H1 (cell line): Measurements from ENCODE around the gene ADGRG1. TPM values are rescaled to one million over a fixed set of nuclear protein-coding genes. Genes with fewer than 3 reads are reported as not detected.

Experiments used
- CTCF ChIA-PET: fragments of 300-600 bp; sonication (Branson Sonifier 250); formaldehyde crosslinking; loops from one replicate; lab custom pipeline; 2021; ENCODE audit not compliant: partially characterized antibody; lab: Charles Lee
- POLR2A ChIA-PET: fragments of 300-600 bp; sonication (Branson Sonifier 250); formaldehyde crosslinking; loops from one replicate; lab custom pipeline; 2021; ENCODE audit warnings: inconsistent platforms; ENCODE audit not compliant: partially characterized antibody; lab: Charles Lee
- DNase-seq, 2 experiments: peaks; one replicate each; pipeline versions ENCODE4 v3.0.0 to v3.0.0-alpha.2; 2010 to 2022; ENCODE audit warnings: low spot score in 2 of 2, low read depth in 1 of 2, mixed read lengths in 1 of 2
- FAIRE-seq: peaks from 2 replicates; lab custom pipeline; 2011; peaks lifted over from hg19 to GRCh38; lab: Jason Lieb, UNC
- H2AFZ ChIP-seq: 2 replicates; pipeline ENCODE4 v1.8.1; 2012; ENCODE audit warnings: low read length, inconsistent platforms
- H2AK5ac ChIP-seq: 2 replicates; pipeline ENCODE4 v1.6.1; 2013; ENCODE audit warnings: low read depth, low read length
- H2BK120ac ChIP-seq: replicated peaks from 2 replicates; pipeline ENCODE3; 2013; ENCODE audit warnings: low read depth, low read length, inconsistent platforms
- H2BK12ac ChIP-seq: 2 replicates; pipeline ENCODE4 v1.6.1; 2013; ENCODE audit warnings: low read depth, low read length
- H2BK15ac ChIP-seq: 2 replicates; pipeline ENCODE4 v1.6.1; 2013; ENCODE audit warnings: low read length
- H2BK20ac ChIP-seq: 2 replicates; pipeline ENCODE4 v1.6.1; 2013; ENCODE audit warnings: low read length
- H2BK5ac ChIP-seq: 2 replicates; pipeline ENCODE4 v1.6.1; 2013; ENCODE audit warnings: low read depth, low read length
- H3K14ac ChIP-seq: 2 replicates; pipeline ENCODE4 v1.6.1; 2013; ENCODE audit warnings: inconsistent platforms; ENCODE audit not compliant: insufficient read length
- H3K18ac ChIP-seq: 2 replicates; pipeline ENCODE4 v1.6.1; 2013; ENCODE audit warnings: low read length; ENCODE audit errors: extremely low read depth
- H3K23ac ChIP-seq: 2 replicates; pipeline ENCODE4 v1.6.1; 2013; ENCODE audit warnings: inconsistent platforms; ENCODE audit not compliant: insufficient read length
- H3K23me2 ChIP-seq: 2 replicates; pipeline ENCODE4 v1.6.1; 2013; ENCODE audit warnings: low read depth, low read length
- H3K27ac ChIP-seq: 2 replicates; pipeline ENCODE4 v1.6.1; 2011; ENCODE audit warnings: low read depth, low read length, inconsistent platforms
- H3K27me3 ChIP-seq, 4 experiments: replicated peaks in 1 of 4; 1 replicate in 1 of 4; 2 replicates in 3 of 4; pipeline versions ENCODE4 v1.6.1 to v1.8.1; 2011 to 2013; ENCODE audit warnings: low read length in 3 of 4, mild to moderate bottlenecking in 3 of 4, inconsistent platforms in 2 of 4, mixed read lengths in 2 of 4, moderate library complexity in 1 of 4; ENCODE audit not compliant: control insufficient read depth in 3 of 4, insufficient read depth in 3 of 4; ENCODE audit errors: extremely low read depth in 1 of 4
- H3K36me3 ChIP-seq, 4 experiments: 2 replicates each; pipeline versions ENCODE4 v1.6.1 to v1.8.1; 2011 to 2013; ENCODE audit warnings: mild to moderate bottlenecking in 4 of 4, low read length in 3 of 4, moderate library complexity in 2 of 4, control low read depth in 1 of 4, inconsistent platforms in 1 of 4; ENCODE audit not compliant: insufficient read depth in 4 of 4, control insufficient read depth in 2 of 4
- H3K4ac ChIP-seq: replicated peaks from 2 replicates; pipeline ENCODE3; 2013; ENCODE audit warnings: low read length, low read depth, mixed read lengths, inconsistent platforms; ENCODE audit not compliant: insufficient read length
- H3K4me1 ChIP-seq, 4 experiments: replicated peaks in 1 of 4; 1 replicate in 1 of 4; 2 replicates in 3 of 4; pipeline versions ENCODE4 v1.6.1 to v1.8.1; 2011 to 2013; ENCODE audit warnings: low read length in 3 of 4, inconsistent platforms in 2 of 4, mixed read lengths in 1 of 4; ENCODE audit not compliant: insufficient read depth in 4 of 4, control insufficient read depth in 3 of 4
- H3K4me2 ChIP-seq, 2 experiments: 2 replicates each; pipeline versions ENCODE4 v1.6.1 to v1.8.1; 2011 to 2013; ENCODE audit warnings: low read depth in 2 of 2, low read length in 2 of 2, control low read depth in 1 of 2, inconsistent platforms in 1 of 2, mild to moderate bottlenecking in 1 of 2; ENCODE audit not compliant: insufficient read depth in 1 of 2
- H3K4me3 ChIP-seq, 4 experiments: fragments of 200-600, 300-600 bp in 1 of 4; sonication (generic), shearing (Covaris generic), sonication (Bioruptor Twin) in 1 of 4; 2 replicates each; pipeline versions ENCODE4 v1.5.1 to v1.8.1; 2011 to 2016; ENCODE audit warnings: low read length in 4 of 4, low read depth in 3 of 4, control low read depth in 2 of 4, inconsistent platforms in 2 of 4, mild to moderate bottlenecking in 2 of 4, mixed read lengths in 1 of 4, moderate library complexity in 1 of 4; ENCODE audit not compliant: insufficient read depth in 2 of 4; ENCODE audit errors: extremely low read depth in 1 of 4
- H3K56ac ChIP-seq: replicated peaks from 2 replicates; pipeline ENCODE3; 2013; ENCODE audit warnings: low read depth, mild to moderate bottlenecking, mixed read lengths, low read length, inconsistent platforms; ENCODE audit not compliant: insufficient read length
- H3K79me1 ChIP-seq: 2 replicates; pipeline ENCODE4 v1.6.1; 2013; ENCODE audit warnings: low read depth, low read length, control low read depth
- H3K79me2 ChIP-seq, 2 experiments: 2 replicates each; pipeline versions ENCODE4 v1.6.1 to v1.8.1; 2012 to 2013; ENCODE audit warnings: low read length in 2 of 2, mild to moderate bottlenecking in 2 of 2, inconsistent platforms in 1 of 2; ENCODE audit not compliant: insufficient read depth in 2 of 2, control insufficient read depth in 1 of 2
- H3K9ac ChIP-seq, 4 experiments: replicated peaks in 1 of 4; 1 replicate in 1 of 4; 2 replicates in 3 of 4; pipeline versions ENCODE4 v1.6.1 to v1.8.1; 2011 to 2013; ENCODE audit warnings: low read depth in 3 of 4, low read length in 3 of 4, control low read depth in 2 of 4, mild to moderate bottlenecking in 2 of 4, moderate library complexity in 2 of 4, inconsistent platforms in 1 of 4; ENCODE audit errors: extremely low read depth in 1 of 4
- H3K9me3 ChIP-seq, 2 experiments: 2 replicates each; pipeline versions ENCODE4 v1.6.1 to v1.8.1; 2012 to 2013; ENCODE audit warnings: mild to moderate bottlenecking in 2 of 2, moderate library complexity in 2 of 2, control low read depth in 1 of 2, inconsistent platforms in 1 of 2, low read depth in 1 of 2, low read length in 1 of 2, mixed read lengths in 1 of 2; ENCODE audit not compliant: insufficient read depth in 2 of 2
- H4K20me1 ChIP-seq, 2 experiments: replicated peaks in 1 of 2; 2 replicates each; pipeline versions ENCODE3 to v1.8.1; 2011 to 2013; ENCODE audit warnings: inconsistent platforms in 2 of 2, low read length in 2 of 2, mild to moderate bottlenecking in 1 of 2; ENCODE audit not compliant: insufficient read depth in 2 of 2, control insufficient read depth in 1 of 2
- H4K5ac ChIP-seq: 2 replicates; pipeline ENCODE4 v1.6.1; 2013; ENCODE audit warnings: low read length, low read depth, mixed read lengths, inconsistent platforms; ENCODE audit not compliant: insufficient read length
- H4K8ac ChIP-seq: 2 replicates; pipeline ENCODE4 v1.8.0; 2013; ENCODE audit warnings: mild to moderate bottlenecking, moderate library complexity, low read length, inconsistent platforms; ENCODE audit not compliant: insufficient read depth; ENCODE audit errors: extremely low read depth
- H4K91ac ChIP-seq: replicated peaks from 2 replicates; pipeline ENCODE3; 2013; ENCODE audit warnings: low read length, mixed read lengths, inconsistent platforms; ENCODE audit not compliant: insufficient read length
- CTCF ChIP-seq, 3 experiments: IDR thresholded peaks; 1 replicate in 2 of 3; 2 replicates in 1 of 3; pipeline versions ENCODE4 v1.5.1 to v1.6.1; 2011; ENCODE audit warnings: low read length in 3 of 3, mild to moderate bottlenecking in 3 of 3, inconsistent platforms in 2 of 3, low read depth in 1 of 3, moderate library complexity in 1 of 3; ENCODE audit not compliant: insufficient read depth in 1 of 3; ENCODE audit errors: control extremely low read depth in 1 of 3
- GTF2F1 ChIP-seq: IDR thresholded peaks from 2 replicates; pipeline ENCODE4 v1.6.1; 2012; ENCODE audit warnings: low read depth, low read length, improper control_type of control experiment, borderline replicate concordance
- KDM4A ChIP-seq: IDR thresholded peaks from one replicate; pipeline ENCODE4 v1.7.1; 2012; ENCODE audit warnings: low read depth, mild to moderate bottlenecking, moderate library complexity, low read length, inconsistent platforms; ENCODE audit not compliant: severe bottlenecking
- RAD21 ChIP-seq, 2 experiments: IDR thresholded peaks in 1 of 2; conservative IDR thresholded peaks in 1 of 2; 2 replicates each; pipeline ENCODE4 v1.6.1; 2011; ENCODE audit warnings: low read depth in 2 of 2, low read length in 2 of 2, improper control_type of control experiment in 1 of 2, inconsistent platforms in 1 of 2, mild to moderate bottlenecking in 1 of 2, moderate library complexity in 1 of 2
- SP2 ChIP-seq: IDR thresholded peaks from 2 replicates; pipeline ENCODE4 v1.6.1; 2012; ENCODE audit warnings: mild to moderate bottlenecking, low read length, inconsistent platforms
- TEAD4 ChIP-seq: IDR thresholded peaks from 2 replicates; pipeline ENCODE4 v1.6.1; 2012; ENCODE audit warnings: low read depth, low read length, inconsistent platforms, mixed read lengths
- WGBS, 2 experiments: shearing (Covaris generic) in 1 of 2; methylation state at CpG; one replicate each; pipeline versions ENCODE4 v1.1.6 to v1.1.7; 2013 to 2015; ENCODE audit warnings: low lambda C conversion rate in 2 of 2, mixed read lengths in 2 of 2, inconsistent platforms in 1 of 2, low coverage in 1 of 2, missing lambda C conversion rate in 1 of 2; ENCODE audit not compliant: insufficient replicate concordance in 2 of 2, insufficient coverage in 1 of 2, insufficient read length in 1 of 2; ENCODE audit errors: extremely low coverage in 1 of 2, missing lambda C conversion rate in 1 of 2; 5-methylcytosine and 5-hydroxymethylcytosine counted together
- polyA plus RNA-seq, 7 experiments: library from polyadenylated mRNA; depleted of rRNA in 3 of 7; stranded (reverse) in 5 of 7; unstranded in 2 of 7; fragments of >200 nt in 5 of 7; fragments of 200-250 nt in 2 of 7; gene quantifications; 1 replicate in 5 of 7; 2 replicates in 1 of 7; 4 replicates in 1 of 7; pipeline versions ENCODE4 v1.2.1 to v1.2.3, GENCODE V29; 2011 to 2013; ENCODE audit warnings: missing spikeins in 2 of 7, mixed read lengths in 2 of 7
- total RNA-seq: library from RNA; stranded (reverse); fragmentation: NEBNext Ultra II Directional; extraction: Animal tissue kit (Norgen Biotek cat#: 25700); gene quantifications from 2 replicates; pipeline ENCODE4 v1.2.1, GENCODE V29; 2021

The ADGRG1 gene
- total and polyA plus RNA-seq, 2 of the 8 experiments (the other 6 are each of a cell fraction or from before 2014, with no cell fraction given): 1.3 to 2.6 TPM

- Histone ChIP-seq H3K27me3 (no peaks in the 10 kb centered on the region), H3K79me1 (no peaks in the 10 kb centered on the region), H3K36me3 (no peaks in the 10 kb centered on the region), H3K9me3 (no peaks in the 10 kb centered on the region), H4K91ac (no peak overlapping the region), H2BK120ac (no peak overlapping the region), H2AFZ (no peak overlapping the region), H3K79me2 (no peaks in the 10 kb centered on the region), H3K27ac (no peak overlapping the region), H3K56ac (no peak overlapping the region), H2BK12ac (no peak overlapping the region), H4K5ac (no peak overlapping the region), H3K18ac (no peak overlapping the region), H4K8ac (peak overlapping the region; percentile 19; the same call in 1 of the 2 replicates), H4K20me1 (no peaks in the 10 kb centered on the region), H3K4me1 (peaks cover 0 to 4% (median 0%) of the 10 kb centered on the region in 4 experiments; a peak in 3 of 7 replicates), H3K4me2 (no peak overlapping the region), H3K4me3 (no peak overlapping the region), H2BK15ac (no peak overlapping the region), H3K4ac (no peak overlapping the region), H2AK5ac (no peak overlapping the region), H3K23ac (no peak overlapping the region), H3K9ac (no peak overlapping the region), H2BK5ac (no peak overlapping the region), H3K14ac (no peak overlapping the region), H3K23me2 (no peaks in the 10 kb centered on the region), H2BK20ac (no peak overlapping the region)
- TF ChIP-seq GTF2F1: no peak
- TF ChIP-seq KDM4A: no peak
- TF ChIP-seq RAD21 (IDR thresholded peaks at IDR 0.05 in 1 of 2, conservative IDR thresholded peaks at IDR 0.05 in 1 of 2; ENCODE audit: low read depth in 2 of 2, low read length in 2 of 2): peak; percentile 20 to 47; a peak in 3 of 4 replicates
- TF ChIP-seq CTCF (IDR thresholded peaks at IDR 0.05; ENCODE audit: control extremely low read depth in 1 of 3, insufficient read depth in 1 of 3, low read depth in 1 of 3, low read length in 3 of 3): peak; percentile 64 to 68 (median 65)
- peak; percentile 47; the same call in 1 of the 2 replicates for TF ChIP-seq TEAD4
- no peak for TF ChIP-seq SP2
- DNase-seq: peak in 1 of 2 experiments; percentile 75
- ChIA-PET POLR2A (interaction anchor here (1.1 to 1.2 kb wide), 3 partner anchors 9 to 333 kb away, joined by 3 read pairs; partner anchors contain the start of gene USB1), CTCF (interaction anchor here (0.6 to 6.7 kb wide), 28 partner anchors 9 to 267 kb away, joined by 3 to 47 read pairs (median 4); no protein-coding TSS in a partner anchor)
- no peak for FAIRE-seq
- WGBS, 2 experiments: 86% methylated on average over 14 of the region's 17 CpGs; no CpG with 5 or more reads in 1 of the 2 experiments
Observed at GRCh38 chr16:57667526-57668262, 39.3 kb downstream of the ADGRG1 start.
